Airway epithelial cell (primary cell): ENCODE data around the gene NFKB1. TPM values are rescaled to one million over a fixed set of nuclear protein-coding genes. Genes with fewer than 3 reads are reported as not detected.

Source experiments
- total RNA-seq: library from RNA; depleted of rRNA; stranded (reverse); fragments of >200 nt; gene quantifications from 2 replicates; pipeline ENCODE4 v1.2.3, GENCODE V29; 2015

NFKB1 gene, protein sequence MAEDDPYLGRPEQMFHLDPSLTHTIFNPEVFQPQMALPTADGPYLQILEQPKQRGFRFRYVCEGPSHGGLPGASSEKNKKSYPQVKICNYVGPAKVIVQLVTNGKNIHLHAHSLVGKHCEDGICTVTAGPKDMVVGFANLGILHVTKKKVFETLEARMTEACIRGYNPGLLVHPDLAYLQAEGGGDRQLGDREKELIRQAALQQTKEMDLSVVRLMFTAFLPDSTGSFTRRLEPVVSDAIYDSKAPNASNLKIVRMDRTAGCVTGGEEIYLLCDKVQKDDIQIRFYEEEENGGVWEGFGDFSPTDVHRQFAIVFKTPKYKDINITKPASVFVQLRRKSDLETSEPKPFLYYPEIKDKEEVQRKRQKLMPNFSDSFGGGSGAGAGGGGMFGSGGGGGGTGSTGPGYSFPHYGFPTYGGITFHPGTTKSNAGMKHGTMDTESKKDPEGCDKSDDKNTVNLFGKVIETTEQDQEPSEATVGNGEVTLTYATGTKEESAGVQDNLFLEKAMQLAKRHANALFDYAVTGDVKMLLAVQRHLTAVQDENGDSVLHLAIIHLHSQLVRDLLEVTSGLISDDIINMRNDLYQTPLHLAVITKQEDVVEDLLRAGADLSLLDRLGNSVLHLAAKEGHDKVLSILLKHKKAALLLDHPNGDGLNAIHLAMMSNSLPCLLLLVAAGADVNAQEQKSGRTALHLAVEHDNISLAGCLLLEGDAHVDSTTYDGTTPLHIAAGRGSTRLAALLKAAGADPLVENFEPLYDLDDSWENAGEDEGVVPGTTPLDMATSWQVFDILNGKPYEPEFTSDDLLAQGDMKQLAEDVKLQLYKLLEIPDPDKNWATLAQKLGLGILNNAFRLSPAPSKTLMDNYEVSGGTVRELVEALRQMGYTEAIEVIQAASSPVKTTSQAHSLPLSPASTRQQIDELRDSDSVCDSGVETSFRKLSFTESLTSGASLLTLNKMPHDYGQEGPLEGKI
- 23.8 and 33.9 TPM in 2 replicates for total RNA-seq

DNA sequence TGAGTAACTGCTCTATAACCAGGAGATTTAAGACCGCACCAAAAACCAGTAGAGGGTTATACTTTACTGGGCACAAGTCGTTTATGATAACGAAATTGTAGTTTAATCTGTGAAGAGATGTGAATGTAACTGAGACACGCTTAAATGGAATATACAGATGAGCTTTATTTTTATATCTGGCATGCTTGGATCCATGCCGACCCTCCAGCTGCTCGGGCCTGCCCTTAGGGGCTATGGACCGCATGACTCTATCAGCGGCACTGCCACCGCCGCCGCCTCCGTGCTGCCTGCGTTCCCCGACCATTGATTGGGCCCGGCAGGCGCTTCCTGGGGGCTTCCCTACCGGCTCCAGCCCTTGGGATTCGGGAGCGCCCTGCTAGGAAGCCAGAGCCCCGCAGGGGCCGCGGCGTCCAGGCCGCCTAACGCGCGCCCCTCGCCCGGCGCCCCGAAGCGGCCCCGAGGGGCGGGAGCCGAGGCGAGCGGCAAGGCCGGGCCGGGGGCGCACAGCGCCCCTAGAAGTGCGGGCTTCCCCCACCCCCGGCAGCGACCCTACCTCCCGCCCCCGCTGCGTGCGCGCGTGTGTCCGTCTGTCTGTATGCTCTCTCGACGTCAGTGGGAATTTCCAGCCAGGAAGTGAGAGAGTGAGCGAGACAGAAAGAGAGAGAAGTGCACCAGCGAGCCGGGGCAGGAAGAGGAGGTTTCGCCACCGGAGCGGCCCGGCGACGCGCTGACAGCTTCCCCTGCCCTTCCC lies at the start of gene NFKB1:
TSS of gene NFKB1 (plus strand) at position 664 of the 751 bp plus-strand sequence. CDS start 24,160 bp downstream, outside the sequence.

Other genes with a start within 250 kb of the NFKB1 start
- 16.2 and 20.9 TPM in 2 replicates for gene SLC39A8, start 155.9 kb upstream of the NFKB1 start, total RNA-seq